GM18909 (cell line): Measurements from ENCODE around the gene TRIP11.

Experiments used
- ATAC-seq: cut with Tn5 transposase; IDR thresholded peaks from one replicate; pipeline ENCODE4 v1.9.1; 2021; ENCODE audit warnings: mild to moderate bottlenecking; ENCODE audit not compliant: unreplicated experiment, poor library complexity

TRIP11 gene

DNA sequence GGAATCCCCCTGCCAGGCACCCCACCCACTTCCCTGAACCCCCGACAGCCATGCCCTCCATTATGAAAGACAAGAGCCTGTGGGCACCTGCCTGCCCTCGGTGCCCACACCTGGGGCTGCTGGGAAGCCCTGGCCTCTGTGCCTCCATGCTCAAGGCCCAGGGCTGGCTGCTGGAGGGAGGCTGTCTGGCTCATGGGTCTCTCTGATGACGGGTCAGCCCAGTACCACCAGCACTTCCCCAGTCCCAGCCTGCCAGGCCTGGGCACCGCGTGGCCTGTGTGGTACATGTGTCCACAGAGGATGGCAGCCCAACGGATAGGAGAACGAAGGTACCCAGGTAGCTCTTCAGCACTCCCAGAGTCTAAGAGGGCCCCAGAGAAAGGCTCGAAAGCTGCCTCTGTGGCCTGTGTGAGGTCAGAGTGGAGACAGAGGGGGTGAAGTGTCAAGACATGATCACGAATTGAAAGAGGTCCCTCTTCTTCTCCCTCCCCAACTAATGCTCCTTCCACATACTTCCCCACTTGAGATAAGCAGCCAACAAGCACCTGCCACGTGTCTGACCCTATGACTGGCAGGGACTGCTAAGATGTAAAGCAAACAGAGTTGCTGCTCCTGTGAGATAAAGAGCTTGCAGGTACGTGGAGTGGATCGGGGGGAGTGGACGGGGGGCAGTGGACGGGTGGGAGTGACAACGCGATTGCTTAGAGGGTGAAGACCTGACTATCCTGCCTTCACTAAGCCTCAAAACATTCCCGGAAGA is 113.5 kb downstream of the TRIP11 start:
- no peak for ATAC-seq

DNA sequence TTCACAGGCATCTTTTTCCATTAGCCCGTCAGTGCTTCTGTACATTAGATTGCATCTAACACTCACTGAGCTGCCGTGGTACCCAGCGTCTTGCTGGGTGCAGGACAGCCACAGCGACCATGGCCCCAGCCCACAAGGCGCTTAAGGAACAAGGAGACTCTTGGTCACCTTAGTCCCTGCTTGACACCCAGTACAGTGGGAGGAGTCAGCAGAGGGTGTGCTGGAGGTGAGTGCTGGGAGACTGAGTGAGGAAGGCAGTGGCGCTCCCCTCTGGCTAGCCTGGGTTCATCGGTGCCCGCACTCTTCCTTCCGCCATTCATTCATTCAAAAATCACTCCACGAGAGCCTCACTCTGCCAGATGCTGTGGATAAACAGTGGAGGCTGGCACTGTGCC is 114.1 kb downstream of the TRIP11 start:
- no peak for ATAC-seq

DNA sequence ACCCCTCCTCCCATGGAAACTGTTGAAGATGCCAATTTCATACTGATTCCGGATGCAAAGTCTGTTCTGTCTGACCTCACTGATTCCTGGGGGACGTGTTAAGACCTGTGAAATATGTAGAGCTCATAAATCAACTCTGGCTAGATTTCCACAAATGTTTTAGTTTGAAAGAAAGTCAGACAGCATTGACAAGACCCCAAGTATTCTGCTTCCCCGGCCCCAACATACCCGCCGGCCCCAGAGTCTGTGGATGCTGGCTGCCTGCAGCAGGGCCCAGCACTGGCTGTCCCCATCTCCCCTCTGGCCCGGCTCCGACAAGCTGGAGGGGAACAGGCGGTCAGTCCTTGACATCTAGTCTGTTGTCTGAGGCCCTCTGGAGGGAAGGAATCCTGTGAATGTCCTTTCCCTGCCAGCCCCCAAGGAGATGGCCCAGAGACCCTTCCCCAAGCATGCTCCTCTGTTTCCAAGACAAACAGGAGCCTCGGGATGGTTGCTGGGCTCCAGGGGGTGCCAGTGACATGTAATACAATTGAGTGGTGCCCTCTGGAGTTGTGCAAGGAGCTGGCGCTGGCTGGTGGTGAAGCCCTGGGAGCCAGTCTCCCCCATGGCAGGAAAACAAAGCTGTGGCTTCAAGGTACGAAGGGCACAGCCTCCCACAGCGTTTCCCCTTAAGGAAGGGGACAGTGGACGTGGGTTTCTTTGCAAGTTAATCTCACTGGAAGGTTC is 114.7 kb downstream of the TRIP11 start:
- ATAC-seq, result no peak

DNA sequence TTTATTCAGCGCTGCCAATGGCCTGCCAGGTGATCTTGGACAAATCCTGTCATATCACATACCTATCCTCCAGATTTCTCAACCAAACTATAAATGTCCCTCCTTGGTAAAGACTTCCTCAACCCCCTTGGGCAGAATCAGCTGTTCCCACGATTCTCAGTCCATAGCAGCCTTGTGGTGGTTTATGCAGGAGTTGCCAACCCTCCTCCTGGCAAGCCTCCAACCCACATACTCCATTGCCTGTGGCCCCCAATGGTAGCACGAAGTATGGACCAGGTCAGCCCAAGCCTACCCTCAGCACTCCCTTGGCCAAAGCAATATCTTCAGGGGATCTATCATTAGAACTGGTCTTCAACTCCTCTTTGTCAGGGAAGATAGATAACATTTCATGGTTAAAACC is 119.3 kb downstream of the TRIP11 start:
- ATAC-seq, result no peak

DNA sequence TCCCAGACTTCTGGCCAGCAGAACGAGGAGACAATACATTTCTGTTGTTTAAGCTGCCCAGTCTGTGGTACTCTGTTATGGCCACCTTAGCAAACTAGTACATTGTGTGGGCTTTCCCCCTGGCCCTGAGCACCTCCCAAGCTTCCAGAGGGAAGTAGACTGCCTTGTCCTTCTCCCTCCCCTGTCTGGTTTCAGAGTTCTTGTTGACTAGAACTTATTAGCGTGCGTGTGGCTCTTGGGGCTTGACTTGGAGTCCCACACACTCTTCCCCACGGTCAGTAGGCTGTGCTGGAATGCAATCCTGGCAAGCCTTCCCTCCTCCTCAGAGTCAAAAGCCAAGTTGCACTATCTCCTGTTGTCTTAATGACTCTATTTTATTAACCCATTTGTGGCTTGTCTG is 120.0 kb downstream of the TRIP11 start:
- ATAC-seq, result no peak

DNA sequence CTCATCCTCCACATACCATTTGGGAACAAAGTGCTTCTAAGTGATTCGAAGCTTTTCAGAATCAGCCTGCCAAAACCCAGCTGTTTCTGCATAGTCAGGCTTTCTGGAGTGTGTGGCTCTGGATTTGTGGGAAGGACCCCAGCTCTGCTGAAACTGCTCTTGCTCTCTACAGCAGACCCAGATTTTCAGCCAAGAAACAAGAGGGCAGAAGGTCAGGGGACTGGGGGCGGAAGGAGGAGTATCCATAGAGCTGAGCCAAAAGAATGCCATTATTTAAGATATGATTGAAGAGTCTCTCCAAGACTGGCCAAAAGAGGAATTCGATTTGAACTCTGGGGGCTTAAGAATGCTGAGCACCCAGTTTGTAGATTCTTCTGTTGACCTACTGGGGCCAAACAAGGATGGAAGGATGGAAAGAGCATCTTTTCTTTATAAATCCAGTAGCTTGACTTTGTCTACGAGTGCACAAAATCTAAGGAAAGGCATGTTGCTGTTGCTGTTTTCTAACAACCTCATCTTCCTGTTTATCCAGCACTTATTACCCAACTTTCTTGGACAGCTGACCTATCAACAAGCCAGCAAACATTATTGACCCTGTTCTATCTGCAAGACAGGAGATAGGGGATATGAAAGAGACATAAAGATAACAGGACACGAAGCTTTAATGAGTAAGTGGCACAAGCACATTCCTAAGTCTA is 121.5 kb downstream of the TRIP11 start:
- no peak for ATAC-seq
